ENCODE measurements around the gene ZNF189.

- TF ChIP-seq CTCF (IDR thresholded peaks at IDR 0.05) (no peak), POLR2A (IDR thresholded peaks at IDR 0.05) (no peak)
These were observed 33.5 kb upstream of the ZNF189 start for GRCh38 chr9:101365181-101365580.

Measured in tibial nerve (tissue), 3 donors.